SHP77 treated with DMSO at 0.1 percent for 48 hours (cell line): ENCODE data around the gene MSH5.
A peak's percentile ranks its signal among the peaks of the same experiment; 100 is the strongest.

ENCODE experiments used
- DNase-seq: peaks from one replicate; lab custom pipeline; 2025; lab: John Stamatoyannopoulos, UW

Gene MSH5

GRCh38 chr6:31760790-31761189 lies 21.0 kb downstream of the MSH5 start:
- no peak for DNase-seq

GRCh38 chr6:31761343-31761742 lies 21.5 kb downstream of the MSH5 start:
- DNase-seq, result no peak

GRCh38 chr6:31762356-31762755 lies 22.6 kb downstream of the MSH5 start, which contains the start of gene SAPCD1:
Gene SAPCD1, plus strand, starts transcription at chr6:31762656. Its CDS starts 399 bp downstream, at chr6:31763055.
- DNase-seq, result no peak

- DNase-seq, result no peak
These were observed 23.2 kb downstream of the MSH5 start for GRCh38 chr6:31762878-31763618.

GRCh38 chr6:31763619-31763940 lies 23.8 kb downstream of the MSH5 start:
- no peak for DNase-seq

GRCh38 chr6:31764198-31764597 lies 24.4 kb downstream of the MSH5 start:
- no peak for DNase-seq

- DNase-seq, result no peak
These were observed 25.7 kb downstream of the MSH5 start for GRCh38 chr6:31765559-31765909.

- DNase-seq, result no peak
These were observed 26.3 kb downstream of the MSH5 start for GRCh38 chr6:31765910-31766794.

- DNase-seq, result no peak
These were observed 27.4 kb downstream of the MSH5 start for GRCh38 chr6:31767096-31767645.

GRCh38 chr6:31768363-31769257 lies 28.8 kb downstream of the MSH5 start:
- DNase-seq, result no peak

GRCh38 chr6:31769684-31770371 lies 30.0 kb downstream of the MSH5 start:
- no peak for DNase-seq

GRCh38 chr6:31770860-31771259 lies 31.1 kb downstream of the MSH5 start:
- DNase-seq, result no peak

- no peak for DNase-seq
These were observed 32.2 kb downstream of the MSH5 start for GRCh38 chr6:31771992-31772358.

- no peak for DNase-seq
These were observed 35.4 kb downstream of the MSH5 start for GRCh38 chr6:31775184-31775583.

GRCh38 chr6:31775633-31776484 lies 36.1 kb downstream of the MSH5 start:
- DNase-seq, result no peak

- no peak for DNase-seq
These were observed 36.7 kb downstream of the MSH5 start for GRCh38 chr6:31776485-31776988.

- DNase-seq, result peak; percentile 51
These were observed 37.3 kb downstream of the MSH5 start, which contains the start of gene VWA7 for GRCh38 chr6:31776989-31777666. Gene VWA7, minus strand, starts transcription at chr6:31777328. Its CDS starts 549 bp downstream, at chr6:31776779.

GRCh38 chr6:31777667-31778050 lies 37.9 kb downstream of the MSH5 start:
- no peak for DNase-seq

GRCh38 chr6:31778193-31778592 lies 38.4 kb downstream of the MSH5 start:
- no peak for DNase-seq
